ENCODE results near the gene KRT24.

The KRT24 gene

GRCh38 chr17:40694584-40694983 is 9.0 kb downstream of the KRT24 start:
- DNase-seq (ENCODE audit: low read depth) = no peak

- DNase-seq (ENCODE audit: low read depth) = no peak
Measured at GRCh38 chr17:40687106-40687505, 16.4 kb downstream of the KRT24 start.

GRCh38 chr17:40686192-40686591 is 17.4 kb downstream of the KRT24 start:
- no peak for DNase-seq (ENCODE audit: low read depth)

GRCh38 chr17:40680998-40681397 is 22.6 kb downstream of the KRT24 start:
- no peak for DNase-seq (ENCODE audit: low read depth)

- no peak for DNase-seq (ENCODE audit: low read depth)
Measured at GRCh38 chr17:40679523-40679907, 24.0 kb downstream of the KRT24 start.

GRCh38 chr17:40678902-40679522 is 24.5 kb downstream of the KRT24 start:
- DNase-seq (ENCODE audit: low read depth) = no peak

- DNase-seq (ENCODE audit: low read depth) = no peak
Measured at GRCh38 chr17:40675905-40676304, 27.6 kb downstream of the KRT24 start.

GRCh38 chr17:40672654-40673053 is 30.9 kb downstream of the KRT24 start:
- no peak for DNase-seq (ENCODE audit: low read depth)

- DNase-seq (ENCODE audit: low read depth) = no peak
Measured at GRCh38 chr17:40671282-40671681, 32.3 kb downstream of the KRT24 start.

- no peak for DNase-seq (ENCODE audit: low read depth)
Measured at GRCh38 chr17:40666331-40666730, 37.2 kb downstream of the KRT24 start.

- no peak for DNase-seq (ENCODE audit: low read depth)
Measured at GRCh38 chr17:40664582-40665333, 38.8 kb downstream of the KRT24 start, which contains the start of gene KRT222. TSS of gene KRT222 (minus strand) at chr17:40665177. CDS start at chr17:40665099, 78 bp downstream.

- DNase-seq (ENCODE audit: low read depth) = no peak
Measured at GRCh38 chr17:40663252-40663651, 40.3 kb downstream of the KRT24 start.

GRCh38 chr17:40659911-40660310 is 43.6 kb downstream of the KRT24 start:
- no peak for DNase-seq (ENCODE audit: low read depth)

GRCh38 chr17:40658396-40658795 is 45.2 kb downstream of the KRT24 start:
- DNase-seq (ENCODE audit: low read depth) = no peak

- DNase-seq (ENCODE audit: low read depth) = no peak
Measured at GRCh38 chr17:40651939-40652338, 51.6 kb downstream of the KRT24 start.

GRCh38 chr17:40648384-40648968 is 55.1 kb downstream of the KRT24 start:
- DNase-seq (ENCODE audit: low read depth) = no peak
